ENCODE data around the gene SLC1A6. TPM values are rescaled to one million over a fixed set of nuclear protein-coding genes. Genes with fewer than 3 reads are reported as not detected.

The SLC1A6 gene
- polyA plus RNA-seq, 1 donor from 2014 or later: 46.6 TPM

GRCh38 chr19:14933506-14933905 lies 46.2 kb downstream of the SLC1A6 start:
- Histone ChIP-seq H4K20me1 (ENCODE audit: insufficient read depth) (no peaks in the 10 kb centered on the region), H3K27me3 (ENCODE audit: insufficient read depth, low read depth, low read length) (no peaks in the 10 kb centered on the region), H3K27ac (ENCODE audit: low read length) (no peak overlapping the region), H2AFZ (ENCODE audit: low read depth, low read length) (no peak overlapping the region), H3F3A (ENCODE audit: insufficient read depth, low read length, poor library complexity, severe bottlenecking) (no peaks in the 10 kb centered on the region), H3K36me3 (ENCODE audit: insufficient read depth, low read length) (no peaks in the 10 kb centered on the region), H3K79me2 (replicated peaks; ENCODE audit: insufficient read depth, low read length) (no peaks in the 10 kb centered on the region), H3K4me3 (ENCODE audit: low read length) (no peak overlapping the region), H3K4me2 (ENCODE audit: low read length) (no peak overlapping the region), H3K9me3 (ENCODE audit: low read length) (no peaks in the 10 kb centered on the region), H3K9ac (ENCODE audit: low read length) (no peak overlapping the region), H3K9me2 (ENCODE audit: insufficient read depth, low read length) (no peaks in the 10 kb centered on the region)
- no peak for TF ChIP-seq POLR2AphosphoS5 (IDR thresholded peaks at IDR 0.05)
- no peak for TF ChIP-seq EZH2 (IDR thresholded peaks at IDR 0.05; ENCODE audit: borderline replicate concordance, insufficient read depth, low read length, poor library complexity, severe bottlenecking)

- no peak overlapping the region for H3K4me3 ChIP-seq (ENCODE audit: low read length)
- H3K9me2 ChIP-seq (ENCODE audit: insufficient read depth, low read length): no peaks in the 10 kb centered on the region
- H3K9ac ChIP-seq (ENCODE audit: low read length): no peak overlapping the region
- H3K27ac ChIP-seq (ENCODE audit: low read length): no peak overlapping the region
- H3F3A ChIP-seq (ENCODE audit: insufficient read depth, low read length, poor library complexity, severe bottlenecking): no peaks in the 10 kb centered on the region
- no peaks in the 10 kb centered on the region for H3K79me2 ChIP-seq (replicated peaks; ENCODE audit: insufficient read depth, low read length)
- H2AFZ ChIP-seq (ENCODE audit: low read depth, low read length): no peak overlapping the region
- TF ChIP-seq SMC3 (conservative IDR thresholded peaks at IDR 0.05; ENCODE audit: poor library complexity) (no peak), REST (IDR thresholded peaks at IDR 0.05; ENCODE audit: borderline replicate concordance) (no peak), TAF1 (IDR thresholded peaks at IDR 0.05; ENCODE audit: low read depth) (no peak), EZH2 (IDR thresholded peaks at IDR 0.05; ENCODE audit: borderline replicate concordance, insufficient read depth, low read length, poor library complexity, severe bottlenecking) (no peak), RAD21 (conservative IDR thresholded peaks at IDR 0.05) (no peak), EP300 (conservative IDR thresholded peaks at IDR 0.05; ENCODE audit: poor library complexity, severe bottlenecking) (no peak), MXI1 (conservative IDR thresholded peaks at IDR 0.05; ENCODE audit: poor library complexity, severe bottlenecking) (no peak), POLR2AphosphoS5 (IDR thresholded peaks at IDR 0.05) (no peak), CTCF (IDR thresholded peaks at IDR 0.05; ENCODE audit: poor library complexity, severe bottlenecking) (no peak)
- no peaks in the 10 kb centered on the region for H3K36me3 ChIP-seq (ENCODE audit: insufficient read depth, low read length)
- no peaks in the 10 kb centered on the region for H3K9me3 ChIP-seq (ENCODE audit: low read length)
- no peaks in the 10 kb centered on the region for H4K20me1 ChIP-seq (ENCODE audit: insufficient read depth)
- no peak overlapping the region for H3K4me2 ChIP-seq (ENCODE audit: low read length)
- no peaks in the 10 kb centered on the region for H3K27me3 ChIP-seq (ENCODE audit: insufficient read depth, low read depth, low read length)
Measured at GRCh38 chr19:14916848-14917247, 62.8 kb downstream of the SLC1A6 start.

GRCh38 chr19:14915116-14915515 lies 64.5 kb downstream of the SLC1A6 start:
- H3K4me3 ChIP-seq (ENCODE audit: low read length): no peak overlapping the region
- no peak overlapping the region for H3K4me2 ChIP-seq (ENCODE audit: low read length)
- no peaks in the 10 kb centered on the region for H3K27me3 ChIP-seq (ENCODE audit: insufficient read depth, low read depth, low read length)
- H3K36me3 ChIP-seq (ENCODE audit: insufficient read depth, low read length): no peaks in the 10 kb centered on the region
- H2AFZ ChIP-seq (ENCODE audit: low read depth, low read length): no peak overlapping the region
- H3K9ac ChIP-seq (ENCODE audit: low read length): no peak overlapping the region
- no peaks in the 10 kb centered on the region for H3K9me3 ChIP-seq (ENCODE audit: low read length)
- H3K27ac ChIP-seq (ENCODE audit: low read length): no peak overlapping the region
- H3K79me2 ChIP-seq (replicated peaks; ENCODE audit: insufficient read depth, low read length): no peaks in the 10 kb centered on the region
- H3K9me2 ChIP-seq (ENCODE audit: insufficient read depth, low read length): no peaks in the 10 kb centered on the region
- no peak for TF ChIP-seq REST (IDR thresholded peaks at IDR 0.05; ENCODE audit: borderline replicate concordance)
- no peak for TF ChIP-seq POLR2AphosphoS5 (IDR thresholded peaks at IDR 0.05)
- no peak for TF ChIP-seq SMC3 (conservative IDR thresholded peaks at IDR 0.05; ENCODE audit: poor library complexity)
- no peak for TF ChIP-seq RAD21 (conservative IDR thresholded peaks at IDR 0.05)
- TF ChIP-seq MXI1 (conservative IDR thresholded peaks at IDR 0.05; ENCODE audit: poor library complexity, severe bottlenecking): no peak
- TF ChIP-seq CTCF (IDR thresholded peaks at IDR 0.05; ENCODE audit: poor library complexity, severe bottlenecking): no peak
- TF ChIP-seq TAF1 (IDR thresholded peaks at IDR 0.05; ENCODE audit: low read depth): no peak
- TF ChIP-seq EP300 (conservative IDR thresholded peaks at IDR 0.05; ENCODE audit: poor library complexity, severe bottlenecking): no peak
- no peak for TF ChIP-seq EZH2 (IDR thresholded peaks at IDR 0.05; ENCODE audit: borderline replicate concordance, insufficient read depth, low read length, poor library complexity, severe bottlenecking)
- no peaks in the 10 kb centered on the region for H3F3A ChIP-seq (ENCODE audit: insufficient read depth, low read length, poor library complexity, severe bottlenecking)
- H4K20me1 ChIP-seq (ENCODE audit: insufficient read depth): no peaks in the 10 kb centered on the region

All from neural cell (in vitro differentiated cells).